ENCODE results near the gene OSBPL5.

OSBPL5 gene

GRCh38 chr11:3148990-3149851, 15.9 kb downstream of the OSBPL5 start:
- no peak for DNase-seq

GRCh38 chr11:3148255-3148989, 16.7 kb downstream of the OSBPL5 start:
- no peak for DNase-seq

GRCh38 chr11:3147626-3148025, 17.5 kb downstream of the OSBPL5 start:
- no peak for DNase-seq

GRCh38 chr11:3147257-3147619, 17.9 kb downstream of the OSBPL5 start:
- no peak for DNase-seq

GRCh38 chr11:3146612-3147256, 18.4 kb downstream of the OSBPL5 start:
- DNase-seq, result no peak

GRCh38 chr11:3145206-3145520, 19.9 kb downstream of the OSBPL5 start:
- no peak for DNase-seq

GRCh38 chr11:3144296-3145205, 20.6 kb downstream of the OSBPL5 start:
- DNase-seq, result no peak

GRCh38 chr11:3143136-3143880, 21.8 kb downstream of the OSBPL5 start:
- no peak for DNase-seq

- no peak for DNase-seq
Observed at GRCh38 chr11:3140291-3140603, 24.9 kb downstream of the OSBPL5 start.

GRCh38 chr11:3139481-3140290, 25.4 kb downstream of the OSBPL5 start:
- no peak for DNase-seq

GRCh38 chr11:3139086-3139440, 26.0 kb downstream of the OSBPL5 start:
- DNase-seq, result no peak

- DNase-seq, result no peak
Observed at GRCh38 chr11:3138178-3139085, 26.7 kb downstream of the OSBPL5 start.

GRCh38 chr11:3137486-3138177, 27.5 kb downstream of the OSBPL5 start:
- DNase-seq, result no peak

- DNase-seq, result no peak
Observed at GRCh38 chr11:3136546-3137455, 28.3 kb downstream of the OSBPL5 start.

GRCh38 chr11:3135481-3136440, 29.3 kb downstream of the OSBPL5 start:
- DNase-seq, result no peak

- DNase-seq, result no peak
Observed at GRCh38 chr11:3134651-3135480, 30.2 kb downstream of the OSBPL5 start.
